Stimulated activated CD4-positive, alpha-beta T cell treated with anti-CD3 and anti-CD28 coated beads, Interleukin-12 subunit alpha, Interleukin-12 subunit beta, amount 100 ng/mL, for 4 hours (primary cell): ENCODE data around the gene C2orf76.

ENCODE experiments used
- DNase-seq: peaks from one replicate; pipeline ENCODE4 v3.0.0-alpha.2; 2020

Gene C2orf76

DNA sequence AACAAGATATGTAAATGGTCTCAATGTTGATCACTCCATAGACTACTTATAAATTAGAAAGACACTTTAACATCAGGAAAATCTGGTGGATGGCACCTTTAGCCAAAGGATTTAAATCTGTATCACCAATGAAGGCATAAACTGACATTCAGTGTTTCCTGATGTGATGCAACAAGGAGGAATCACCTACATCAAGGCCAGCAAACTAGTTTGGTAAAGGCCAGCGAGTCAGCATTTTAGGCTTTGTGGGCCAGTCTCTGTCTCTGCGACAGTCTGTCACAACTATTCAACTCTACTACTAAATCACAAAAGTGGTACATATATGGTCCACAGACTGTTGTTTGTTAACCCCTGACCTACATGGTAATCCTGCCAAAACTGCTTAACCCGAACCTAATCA, 33.3 kb downstream of the C2orf76 start:
- no peak for DNase-seq

DNA sequence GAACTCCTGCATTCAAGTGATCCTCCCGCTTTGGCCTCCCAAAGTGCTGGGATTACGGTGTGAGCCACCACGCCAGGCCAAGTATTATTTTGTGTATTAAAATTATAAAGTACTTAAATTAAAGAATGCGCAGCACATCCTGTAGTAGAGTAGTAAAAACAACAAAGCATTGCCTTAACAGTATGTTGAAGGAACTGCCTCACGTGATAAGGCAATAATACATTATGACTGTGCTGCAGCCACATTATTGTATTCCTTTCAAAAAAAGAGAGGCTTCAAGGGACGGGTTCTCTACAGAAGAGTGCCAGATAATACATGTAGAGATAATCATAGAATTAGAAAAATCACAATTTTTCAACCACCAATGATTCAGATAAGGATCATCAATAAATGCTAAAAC, 33.7 kb downstream of the C2orf76 start:
- no peak for DNase-seq

DNA sequence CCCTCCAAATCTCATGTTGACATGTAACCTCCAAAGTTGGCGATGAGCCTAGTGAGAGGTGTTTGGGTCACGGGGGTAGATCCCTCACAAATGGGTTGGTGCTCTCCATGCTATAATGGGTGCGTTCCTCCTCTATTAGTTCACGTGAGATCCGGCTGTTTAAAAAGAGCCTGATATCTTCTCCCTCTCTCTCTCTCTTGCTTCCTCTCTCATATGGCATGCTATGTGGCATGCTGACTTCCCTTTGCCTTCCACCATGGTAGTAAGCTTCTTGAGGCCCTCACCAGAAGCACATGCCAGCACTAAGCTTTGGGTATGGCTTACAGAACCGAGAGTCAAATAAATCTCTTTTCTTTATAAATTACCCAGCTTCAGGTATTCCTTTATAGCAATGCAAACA, 39.2 kb downstream of the C2orf76 start:
- DNase-seq: no peak

DNA sequence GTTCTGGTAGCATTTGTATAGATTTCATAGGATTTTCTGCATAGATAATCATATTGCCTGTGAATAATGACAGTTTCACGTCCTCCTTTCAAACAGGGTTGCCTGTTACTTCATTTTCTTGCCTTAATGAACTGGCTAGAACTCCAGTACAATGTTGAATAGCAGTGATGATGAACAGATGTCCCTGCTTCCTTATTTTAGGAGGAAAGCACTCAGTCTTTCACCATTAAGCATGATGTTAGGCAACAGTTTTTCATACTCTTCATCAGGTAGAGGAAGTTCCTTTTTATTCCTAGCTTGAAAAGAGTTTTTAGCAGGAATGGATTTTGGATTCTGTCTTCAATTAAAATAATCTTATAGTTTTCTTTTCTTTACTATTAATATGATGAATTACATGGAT, 39.7 kb downstream of the C2orf76 start:
- DNase-seq: no peak

DNA sequence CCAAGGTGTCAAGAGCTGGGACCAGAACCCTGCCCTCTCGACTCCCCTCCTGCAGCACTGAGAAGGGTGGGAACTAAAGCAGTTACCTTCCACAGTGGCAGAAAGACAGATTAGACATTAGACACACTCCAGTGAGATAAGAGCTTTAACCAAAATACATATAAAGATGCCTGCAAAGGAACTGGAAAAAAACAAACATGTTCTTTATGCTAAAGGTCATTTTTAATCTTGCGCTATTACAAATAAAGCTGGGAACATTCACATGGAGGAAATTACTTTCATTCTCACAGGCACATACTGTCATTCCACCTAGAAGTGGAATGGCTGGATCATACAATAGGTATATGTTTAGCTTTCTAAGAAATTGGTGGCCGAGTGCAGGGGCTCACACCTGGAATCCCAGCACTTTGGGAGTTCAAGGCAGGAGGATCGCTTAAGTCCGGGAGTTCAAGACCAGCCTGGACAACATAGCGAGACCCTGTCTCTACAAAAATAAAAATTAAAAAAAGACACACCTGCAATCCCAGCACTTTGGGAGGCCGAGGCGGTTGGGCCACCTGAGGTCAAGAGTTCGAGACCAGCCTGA, 41.9 kb downstream of the C2orf76 start:
- no peak for DNase-seq

DNA sequence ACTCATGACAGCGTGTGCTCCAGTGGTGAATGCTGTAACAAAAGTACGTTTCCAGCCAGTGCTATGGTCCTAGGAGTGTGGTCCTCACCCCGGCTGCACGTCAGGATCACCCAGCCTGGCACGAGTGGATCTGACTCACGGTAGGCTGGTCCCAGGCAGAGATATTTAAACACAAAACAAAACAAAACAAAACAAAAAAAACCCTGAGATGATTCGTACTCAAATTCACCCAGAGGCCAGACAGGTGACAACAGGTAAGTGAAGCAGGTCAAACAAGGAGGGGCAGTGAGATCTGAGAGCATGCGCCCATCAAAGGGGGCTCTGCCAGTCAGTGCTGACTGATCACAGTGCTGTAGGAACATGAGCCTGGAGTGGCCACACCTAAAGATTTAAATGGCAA, 43.2 kb downstream of the C2orf76 start:
- no peak for DNase-seq

DNA sequence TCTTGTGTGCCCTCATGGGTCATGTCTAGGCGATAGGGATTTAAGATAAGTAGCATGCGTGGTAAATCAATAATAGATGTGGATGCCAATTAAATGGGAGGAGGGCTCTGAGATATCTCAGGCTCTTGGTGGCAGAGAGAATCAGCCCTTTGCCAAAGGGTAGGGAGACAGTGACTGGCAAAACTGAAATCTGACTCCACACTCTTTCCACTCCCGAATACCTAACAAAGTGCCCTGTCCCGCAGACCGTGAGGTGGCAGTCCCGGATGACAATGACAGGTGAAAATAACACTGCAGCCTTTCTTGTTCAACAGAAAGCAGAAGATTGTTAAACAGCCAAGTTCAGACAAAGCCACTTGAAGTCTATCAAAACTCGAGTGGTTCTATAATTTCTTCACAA, 47.0 kb downstream of the C2orf76 start:
- no peak for DNase-seq

DNA sequence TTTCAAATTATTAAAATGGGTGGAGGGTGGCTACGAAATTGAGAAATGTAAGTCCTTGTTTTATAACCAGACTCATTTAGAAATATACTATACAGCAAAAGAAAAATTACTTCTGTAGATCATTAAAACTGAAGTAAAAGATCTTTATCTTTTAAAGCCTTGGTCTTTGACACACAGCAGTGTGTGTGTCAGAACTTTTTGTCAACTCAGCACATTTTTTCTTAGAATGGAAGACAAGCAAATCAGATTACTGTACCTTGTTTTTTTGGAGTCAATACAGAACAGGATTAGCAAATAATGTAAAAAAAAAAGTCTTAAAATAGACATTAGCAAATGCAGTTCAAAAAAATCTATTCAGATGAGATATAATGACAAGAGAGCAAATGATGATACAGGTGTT, 49.1 kb downstream of the C2orf76 start:
- DNase-seq: no peak

DNA sequence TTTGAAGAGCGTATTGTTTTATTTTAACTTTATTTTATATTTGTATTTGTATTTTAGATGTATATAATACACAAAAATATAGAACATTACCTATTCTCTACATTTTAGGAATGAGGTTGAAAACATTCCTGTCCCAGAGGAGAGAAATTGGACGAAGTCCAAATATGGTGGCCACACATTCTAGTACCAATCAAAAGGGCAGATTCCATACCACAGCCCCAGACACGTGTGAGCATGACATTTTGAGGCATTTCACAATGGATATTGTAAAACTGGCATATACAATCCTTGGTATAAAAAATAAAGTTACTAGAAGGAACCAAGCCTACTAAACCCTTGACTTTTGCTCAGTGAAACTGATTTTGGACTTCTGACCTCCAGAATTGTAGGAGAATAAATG, 50.6 kb downstream of the C2orf76 start:
- no peak for DNase-seq

DNA sequence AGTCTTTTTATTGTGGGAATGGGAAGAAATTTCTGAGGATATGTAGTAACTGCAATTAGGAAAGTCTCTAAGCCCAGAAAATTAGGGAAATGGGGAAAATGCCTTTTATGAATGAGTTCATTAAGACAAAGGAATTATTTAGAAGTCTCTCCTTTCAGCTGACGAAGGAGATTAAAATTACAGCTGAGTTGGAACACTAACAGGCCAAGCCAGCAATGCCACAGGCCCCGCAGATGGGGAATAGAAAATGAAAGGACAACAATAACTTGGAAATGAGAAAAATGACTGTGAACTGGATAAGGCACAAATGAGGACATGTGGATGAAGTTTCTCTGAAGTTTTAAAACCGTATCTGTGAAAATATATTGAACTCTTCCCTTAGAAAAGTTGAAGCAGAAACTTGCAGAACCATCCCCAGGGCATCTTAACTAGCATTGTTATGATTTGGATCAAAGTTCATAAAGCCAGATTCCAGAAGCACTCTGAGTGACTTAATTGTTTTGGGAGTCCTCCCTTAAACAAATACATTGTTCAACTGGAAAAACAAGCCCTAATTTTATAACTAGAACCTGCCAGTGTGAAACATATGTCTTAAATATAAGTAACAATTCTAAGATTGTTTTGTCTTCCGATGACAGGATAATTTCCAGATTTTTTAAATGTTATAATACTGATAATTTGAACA, 51.3 kb downstream of the C2orf76 start:
- DNase-seq: no peak

DNA sequence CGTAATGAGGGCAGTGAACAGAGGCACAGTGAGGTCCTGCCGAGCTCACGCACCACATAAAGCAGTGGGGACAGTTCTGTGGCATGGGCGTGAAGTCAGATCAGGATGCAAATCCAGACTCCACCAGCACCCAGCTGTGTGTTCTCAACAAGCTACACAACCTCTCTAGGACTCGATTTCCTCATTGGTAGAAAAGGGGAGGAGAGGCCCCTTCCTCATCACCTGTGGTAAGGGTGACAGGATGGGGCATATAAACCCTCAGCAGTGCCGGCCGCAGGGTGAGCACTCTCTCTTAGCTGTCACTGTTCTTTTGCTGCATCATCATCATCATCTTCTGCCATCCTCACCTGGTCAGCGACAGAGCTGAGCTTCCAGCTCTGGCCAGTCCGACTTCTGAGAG, 54.8 kb downstream of the C2orf76 start:
- DNase-seq: no peak

DNA sequence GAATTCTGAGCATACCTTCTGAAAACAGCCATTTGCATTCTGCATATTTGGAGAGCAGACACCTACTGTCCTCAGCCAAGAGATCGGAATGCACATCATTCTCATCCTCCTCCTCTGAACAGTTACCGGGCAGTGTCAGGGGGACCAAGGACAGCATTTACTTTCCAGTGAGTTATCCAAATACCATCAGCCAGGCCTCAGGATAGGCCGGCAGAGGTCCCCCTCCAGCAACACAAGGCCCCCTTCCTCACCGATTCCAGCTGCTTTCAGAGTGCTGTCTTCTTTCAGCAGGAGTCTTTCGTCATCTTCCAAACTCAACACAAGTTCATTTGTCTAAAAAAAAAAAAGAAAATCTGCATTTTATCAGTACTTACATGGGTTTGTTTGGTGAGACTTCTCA, 55.3 kb downstream of the C2orf76 start:
- DNase-seq: no peak

DNA sequence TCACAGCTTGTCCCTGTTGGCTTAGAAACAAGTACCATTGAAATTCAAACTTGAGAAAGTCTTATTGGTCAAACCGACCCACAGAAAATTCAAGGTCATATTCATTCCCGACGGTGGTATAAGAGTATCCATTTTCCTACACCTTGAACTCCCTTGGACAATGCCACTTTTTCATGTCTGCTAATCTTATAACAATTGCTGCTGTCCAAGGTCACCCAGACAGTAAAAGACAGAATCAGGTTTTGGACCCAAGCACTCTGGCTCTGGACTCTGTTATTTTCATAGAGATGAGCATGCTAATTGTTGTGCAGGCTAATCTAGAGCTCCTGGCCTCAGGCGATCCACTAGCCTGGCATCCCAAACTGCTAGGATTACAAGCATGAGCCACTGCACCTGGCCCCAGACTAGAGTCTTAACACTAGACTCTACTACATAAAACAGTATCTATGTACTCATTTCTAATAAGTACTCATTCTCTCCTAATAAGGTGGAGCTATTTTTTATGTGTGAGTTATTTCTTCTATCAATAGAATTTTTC, 57.8 kb downstream of the C2orf76 start:
- no peak for DNase-seq

DNA sequence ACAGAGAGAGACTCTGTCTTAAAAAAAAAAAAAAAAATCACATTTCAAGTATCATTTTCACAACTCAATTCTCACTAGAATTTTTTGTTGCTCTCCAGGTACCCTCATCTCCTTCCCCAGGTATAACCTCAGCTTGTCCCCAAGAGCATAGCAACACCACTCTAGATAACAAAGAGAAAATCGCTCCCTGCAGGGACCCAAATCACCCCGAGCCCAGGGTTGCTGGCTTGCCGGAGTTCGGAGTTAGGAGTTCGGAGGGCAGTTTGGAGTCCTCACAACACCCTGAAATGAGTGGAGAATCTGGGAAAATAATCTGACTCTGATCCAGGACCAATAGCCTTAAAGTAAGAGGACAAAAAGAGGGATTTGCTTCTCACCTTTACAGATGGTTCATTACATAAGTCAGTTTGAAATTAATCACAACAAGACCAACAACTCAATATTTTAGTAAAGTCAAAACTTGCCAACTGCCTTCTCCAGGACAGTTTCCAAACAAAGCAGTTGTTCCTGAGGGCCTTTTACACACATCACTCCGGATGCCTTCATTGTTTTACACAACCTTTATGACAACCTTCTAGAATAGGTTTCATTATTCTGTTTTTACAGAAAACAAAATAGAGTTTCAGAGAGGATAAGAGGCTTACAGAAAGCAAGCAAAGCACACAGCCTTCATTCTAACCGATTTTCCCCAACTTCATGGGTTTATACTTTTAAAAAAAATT, 59.1 kb downstream of the C2orf76 start:
- DNase-seq: no peak

DNA sequence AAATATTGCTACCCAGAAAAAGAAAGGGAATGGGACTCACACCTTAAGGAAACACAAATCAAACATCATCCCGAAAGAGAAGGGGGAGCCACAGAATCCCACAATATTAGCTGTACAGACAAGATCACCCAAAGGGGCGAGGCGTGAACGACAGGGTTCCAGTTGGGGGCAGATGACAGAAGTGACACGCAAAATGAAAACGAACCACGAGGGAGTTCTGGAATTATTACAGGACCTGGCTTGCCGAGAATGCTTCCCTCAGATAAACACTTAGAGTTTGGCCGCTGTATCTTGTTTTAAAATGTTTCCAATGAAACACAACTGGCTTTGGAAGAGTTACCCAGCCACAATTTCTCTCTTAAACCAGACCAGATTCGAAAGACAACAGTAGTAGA, 60.4 kb downstream of the C2orf76 start:
- no peak for DNase-seq

DNA sequence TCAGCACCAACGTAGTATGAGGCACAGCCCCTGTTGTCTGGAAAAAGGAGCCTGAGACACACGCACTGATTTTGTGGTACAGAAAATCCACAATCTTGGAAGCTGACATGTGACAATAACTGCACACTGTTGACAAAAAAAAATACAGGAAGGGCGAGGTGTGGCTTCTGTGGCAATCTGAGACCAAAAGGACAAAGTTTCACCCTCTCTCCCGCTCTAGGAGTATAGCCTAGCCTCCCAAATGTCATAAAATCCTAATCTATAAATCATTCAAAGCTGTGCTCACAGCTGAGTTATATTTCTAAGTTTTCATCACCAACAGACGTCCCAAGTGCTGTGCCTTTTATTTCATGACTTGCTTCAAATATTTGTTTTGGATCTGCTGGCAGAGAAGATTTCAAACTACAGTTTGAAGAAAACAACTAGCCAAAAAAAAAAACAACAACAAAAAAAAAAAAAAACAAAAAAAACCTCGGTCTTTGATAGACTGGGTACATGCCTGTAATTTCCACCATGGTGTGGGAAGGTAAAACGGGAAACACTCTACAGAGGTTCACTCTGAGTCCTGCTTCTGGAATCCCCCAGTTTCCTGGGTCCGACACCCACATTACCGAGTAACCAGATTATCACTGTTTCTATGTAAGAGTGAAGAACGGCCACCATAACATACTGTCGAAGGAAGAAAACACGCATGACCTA, 61.0 kb downstream of the C2orf76 start:
- no peak for DNase-seq

DNA sequence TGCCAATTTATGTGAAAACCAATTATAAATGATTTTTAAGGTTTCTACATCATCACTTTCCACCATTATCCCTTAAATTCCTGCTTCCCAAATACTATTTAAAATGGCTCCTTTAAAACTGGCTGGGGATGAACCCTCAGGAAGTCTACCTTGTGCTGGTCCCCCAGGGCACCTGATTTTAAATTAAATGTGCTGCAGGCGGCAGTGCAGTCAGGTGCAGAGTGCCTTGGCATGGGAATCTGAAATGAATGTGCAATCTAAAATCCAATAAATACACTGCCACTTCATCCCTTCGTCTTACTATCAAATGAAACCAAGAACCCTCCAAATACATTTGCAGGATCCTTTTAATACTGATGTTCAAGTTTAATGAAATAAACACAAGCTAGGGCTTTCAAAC, 61.8 kb downstream of the C2orf76 start:
- DNase-seq: no peak

DNA sequence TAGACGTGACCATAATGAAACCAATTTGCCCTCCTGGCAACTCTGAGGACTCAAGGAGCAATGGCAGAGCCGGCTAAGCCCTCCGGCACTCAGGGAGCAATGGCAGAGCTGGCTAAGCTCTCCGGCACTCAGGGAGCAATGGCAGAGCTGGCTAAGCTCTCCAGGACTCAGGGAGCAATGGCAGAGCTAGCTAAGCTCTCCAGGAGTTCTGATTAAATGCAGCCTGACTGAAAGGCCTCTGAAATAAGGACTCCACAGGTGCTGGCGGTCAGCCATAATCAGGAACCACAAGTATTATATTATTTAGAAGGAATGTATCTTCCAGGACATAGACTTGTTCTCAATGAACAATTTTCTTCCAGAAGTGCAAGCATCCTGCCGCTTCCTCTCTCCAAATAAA, 65.2 kb downstream of the C2orf76 start:
- no peak for DNase-seq

DNA sequence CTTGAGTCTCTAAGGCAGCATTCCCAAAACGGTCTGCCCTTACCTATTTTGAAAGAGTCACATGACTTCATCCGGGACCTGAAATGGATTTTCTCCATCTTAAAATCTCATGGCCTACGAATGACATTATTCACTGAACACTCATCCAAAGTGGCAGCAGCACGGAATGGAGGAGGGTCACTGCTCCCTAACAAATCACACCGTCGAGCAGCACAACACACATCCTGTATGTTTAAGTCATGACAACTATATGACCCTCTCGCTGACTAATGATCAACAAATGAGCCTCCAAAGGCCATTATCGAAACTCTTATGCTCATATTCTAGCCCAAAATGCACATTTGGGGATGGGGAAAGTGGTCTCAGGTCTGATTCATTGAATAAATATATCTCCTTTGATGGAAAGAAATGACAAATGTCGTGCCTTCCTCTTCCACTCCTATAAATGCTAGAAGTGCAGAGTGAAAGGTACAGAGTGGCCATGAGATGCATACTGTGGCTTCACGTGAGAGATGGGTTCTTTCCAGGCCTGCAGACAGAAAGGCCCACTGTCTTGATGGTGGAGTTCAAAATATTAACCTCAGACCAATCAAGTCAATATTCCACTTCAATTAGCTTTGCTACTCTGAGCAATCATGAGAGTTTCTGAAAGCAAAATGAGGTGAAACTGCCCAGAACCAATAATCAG, 70.8 kb downstream of the C2orf76 start:
- DNase-seq: no peak

DNA sequence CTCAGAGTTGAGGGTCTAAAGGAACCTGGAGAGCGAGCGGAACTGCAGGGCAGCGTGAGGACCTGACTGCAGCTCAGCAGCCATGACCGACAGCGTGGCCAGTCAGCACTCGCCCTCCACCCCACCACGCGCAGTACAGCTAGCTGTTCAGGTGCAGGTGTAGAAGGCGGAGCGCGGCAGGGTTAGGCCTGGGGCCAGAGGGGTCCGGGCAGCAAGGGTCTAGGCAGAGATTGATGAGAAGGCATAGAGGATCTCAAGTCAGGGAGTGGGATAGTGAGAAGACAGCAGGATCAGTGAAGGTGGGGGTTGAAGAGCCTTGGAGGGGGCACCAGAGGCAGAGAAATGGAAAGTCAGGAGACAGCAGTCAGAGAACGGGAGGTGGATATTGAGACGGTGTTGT, 72.0 kb downstream of the C2orf76 start:
- no peak for DNase-seq

DNA sequence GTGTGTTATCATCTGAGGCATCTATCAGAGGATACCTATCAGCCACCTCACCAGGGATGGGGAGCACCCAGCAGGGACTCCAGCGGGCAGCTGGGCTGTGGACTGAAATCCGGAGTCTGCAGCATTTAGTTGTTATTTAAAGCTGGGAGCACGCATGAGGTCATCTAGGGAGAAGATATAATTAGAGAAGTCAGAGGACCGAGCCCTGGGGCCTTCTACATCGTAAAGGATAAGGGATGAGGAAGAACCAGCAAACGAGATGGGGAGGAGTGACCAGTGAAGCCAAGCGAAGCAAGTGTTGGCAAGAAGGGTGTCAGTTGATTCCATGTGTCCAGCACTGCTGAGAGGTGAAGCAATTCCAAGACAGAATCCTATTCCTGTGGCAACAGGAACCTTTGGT, 72.7 kb downstream of the C2orf76 start:
- DNase-seq: no peak

DNA sequence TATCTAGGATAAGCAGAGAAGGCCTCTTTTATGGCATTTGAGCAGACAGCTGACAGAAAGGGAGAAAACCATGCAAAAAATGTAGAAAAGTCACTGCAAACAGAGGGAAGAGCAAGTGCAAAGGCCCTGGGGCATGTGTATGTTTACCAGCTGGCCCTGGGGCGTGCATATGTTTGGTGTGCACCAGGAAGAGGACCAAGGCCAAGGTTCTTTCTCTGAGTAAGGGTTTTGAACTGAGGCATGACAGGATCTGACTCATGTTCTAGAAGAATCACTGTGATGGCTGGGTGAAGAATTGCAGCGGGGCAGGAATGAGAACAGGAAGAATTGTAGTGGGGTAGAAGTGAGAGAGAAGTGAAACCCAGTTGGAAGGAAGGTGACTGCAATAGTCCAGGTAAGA, 73.4 kb downstream of the C2orf76 start:
- DNase-seq: no peak

DNA sequence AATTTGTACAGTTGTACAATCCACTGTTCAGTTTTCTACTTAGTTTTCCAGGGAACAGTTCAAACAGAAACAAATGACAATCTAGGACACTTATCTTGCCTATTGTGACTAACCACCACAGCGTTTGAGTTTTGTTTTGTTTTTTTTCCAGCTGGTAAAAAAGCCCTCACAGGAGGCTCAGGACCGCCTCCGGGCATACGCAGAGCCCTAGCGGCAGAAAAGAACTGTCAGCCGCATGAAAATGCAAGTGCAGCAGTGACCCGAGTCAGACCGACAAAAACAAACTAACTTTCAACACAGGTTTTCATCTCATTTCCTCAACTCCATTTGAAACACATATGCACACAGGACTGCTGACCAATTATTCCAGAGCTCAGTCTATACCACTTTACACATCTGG, 74.4 kb downstream of the C2orf76 start:
- no peak for DNase-seq
